ENCODE results near the gene SHROOM3.
A peak's percentile ranks its signal among the peaks of the same experiment; 100 is the strongest.

The SHROOM3 gene

DNA sequence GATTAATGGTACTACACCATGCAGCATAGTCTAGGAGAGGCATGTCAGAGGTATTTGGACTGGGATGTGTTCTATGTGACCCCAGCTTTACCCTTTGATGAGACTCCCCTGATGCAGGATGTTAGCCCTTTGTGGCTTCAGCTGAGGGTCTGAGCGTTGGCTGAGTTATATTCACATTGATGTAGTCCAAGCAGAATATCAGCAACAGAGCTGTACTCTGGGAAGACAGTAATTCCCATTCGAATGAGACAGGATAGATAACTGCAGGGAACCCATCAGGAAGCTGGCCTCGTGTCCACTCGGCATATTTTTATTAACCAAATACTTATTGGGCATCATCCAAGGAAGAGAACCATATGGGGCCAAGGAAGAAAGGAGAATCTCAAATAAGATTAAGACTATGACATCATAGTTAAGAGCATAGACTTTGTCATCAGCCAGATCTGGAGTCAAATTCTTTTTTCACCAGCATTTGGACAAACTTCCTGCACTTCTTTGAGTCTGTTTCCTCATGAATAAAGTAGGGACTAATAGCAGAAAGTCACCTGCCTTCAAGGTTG, 264.8 kb downstream of the SHROOM3 start:
- no peak for ATAC-seq
- Mint-ChIP-seq H3K36me3 (ENCODE audit: low read depth) (no peaks in the 10 kb centered on the region), H3K4me3 (no peak overlapping the region), H3K27me3 (peaks cover 22% of the 10 kb centered on the region), H3K4me1 (no peaks in the 10 kb centered on the region), H3K27ac (no peak overlapping the region), H3K9me3 (no peaks in the 10 kb centered on the region)
- no peak for DNase-seq

- peaks cover 13% of the 10 kb centered on the region for H3K27me3 Mint-ChIP-seq
- H3K27ac Mint-ChIP-seq = no peak overlapping the region
- H3K4me1 Mint-ChIP-seq = no peaks in the 10 kb centered on the region
- no peaks in the 10 kb centered on the region for H3K9me3 Mint-ChIP-seq
- ATAC-seq = no peak
- DNase-seq = no peak
- no peak overlapping the region for H3K4me3 Mint-ChIP-seq
- H3K36me3 Mint-ChIP-seq (ENCODE audit: low read depth) = no peaks in the 10 kb centered on the region
Measured at GRCh38 chr4:76702440-76703122, 267.6 kb downstream of the SHROOM3 start.

DNA sequence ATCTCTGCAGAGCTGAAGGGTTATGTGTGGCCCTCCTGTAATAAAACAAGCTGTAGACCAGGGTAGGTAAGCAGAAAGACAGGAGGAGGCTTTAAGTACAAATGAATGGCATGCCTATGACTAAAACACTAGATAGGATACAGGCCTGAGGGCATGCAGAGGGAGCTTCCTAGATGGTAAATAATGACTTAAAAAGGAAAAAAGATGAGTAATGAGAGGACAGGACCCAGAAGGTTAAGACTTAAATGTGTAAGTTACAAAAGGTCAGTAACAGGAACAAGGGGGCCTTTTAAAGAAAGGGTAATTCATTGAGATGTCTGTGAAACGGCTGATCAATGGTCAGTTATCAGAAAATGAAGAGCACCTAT, 268.1 kb downstream of the SHROOM3 start:
- Mint-ChIP-seq H3K9me3 (no peaks in the 10 kb centered on the region), H3K4me3 (no peak overlapping the region), H3K36me3 (ENCODE audit: low read depth) (no peaks in the 10 kb centered on the region), H3K27ac (no peak overlapping the region), H3K4me1 (no peaks in the 10 kb centered on the region), H3K27me3 (peaks cover 13% of the 10 kb centered on the region)
- no peak for DNase-seq
- ATAC-seq = peak; percentile 36

DNA sequence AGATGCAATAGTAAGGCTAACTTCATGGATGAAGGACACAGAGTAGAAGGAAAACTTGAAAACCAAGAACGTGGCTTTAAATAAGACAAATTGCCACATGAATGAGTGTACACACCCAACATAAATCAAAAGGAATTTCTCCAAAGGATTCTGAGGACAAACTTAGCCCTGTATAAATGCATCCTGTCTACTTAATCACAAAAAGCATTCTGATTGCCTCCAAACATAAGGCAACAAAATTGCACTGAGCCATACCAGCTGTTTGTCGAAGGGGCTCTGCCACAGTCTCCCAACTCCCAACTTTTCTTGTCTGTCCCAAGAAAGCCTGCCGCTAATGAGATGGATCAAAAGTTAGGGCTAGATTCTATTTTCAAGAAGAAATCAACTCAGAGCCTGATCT, 268.6 kb downstream of the SHROOM3 start:
- no peak for ATAC-seq
- no peak for DNase-seq
- H3K4me1 Mint-ChIP-seq = no peaks in the 10 kb centered on the region
- peaks cover 13% of the 10 kb centered on the region for H3K27me3 Mint-ChIP-seq
- H3K27ac Mint-ChIP-seq = no peak overlapping the region
- no peak overlapping the region for H3K4me3 Mint-ChIP-seq
- no peaks in the 10 kb centered on the region for H3K9me3 Mint-ChIP-seq
- H3K36me3 Mint-ChIP-seq (ENCODE audit: low read depth) = no peaks in the 10 kb centered on the region

GRCh38 chr4:76704133-76704881, 269.3 kb downstream of the SHROOM3 start:
- H3K27ac Mint-ChIP-seq = no peak overlapping the region
- no peaks in the 10 kb centered on the region for H3K36me3 Mint-ChIP-seq (ENCODE audit: low read depth)
- H3K4me1 Mint-ChIP-seq = no peaks in the 10 kb centered on the region
- H3K27me3 Mint-ChIP-seq = peaks cover 13% of the 10 kb centered on the region
- no peak for DNase-seq
- H3K4me3 Mint-ChIP-seq = no peak overlapping the region
- ATAC-seq = no peak
- H3K9me3 Mint-ChIP-seq = no peaks in the 10 kb centered on the region

DNA sequence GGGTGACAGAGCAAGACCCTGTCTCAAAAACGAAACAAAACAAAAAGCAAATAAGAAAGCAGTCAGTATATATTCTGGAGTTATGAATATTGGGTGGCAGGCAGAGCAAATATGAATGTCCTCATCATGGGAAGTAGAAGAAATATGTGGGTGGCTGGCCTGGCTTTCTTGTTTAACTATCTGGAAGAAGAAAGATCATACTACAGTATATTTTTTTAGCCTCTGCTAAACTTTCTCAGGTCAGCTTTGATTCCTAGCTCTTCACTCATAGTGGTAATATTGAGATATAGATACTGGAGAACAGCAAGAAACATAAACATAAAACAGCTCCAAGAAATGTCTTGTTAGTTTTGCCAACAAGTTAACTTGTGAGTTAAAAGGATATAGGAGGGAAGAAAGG, 270.4 kb downstream of the SHROOM3 start:
- no peak for DNase-seq
- no peak overlapping the region for H3K4me3 Mint-ChIP-seq
- no peaks in the 10 kb centered on the region for H3K4me1 Mint-ChIP-seq
- no peak for ATAC-seq
- H3K36me3 Mint-ChIP-seq (ENCODE audit: low read depth) = no peaks in the 10 kb centered on the region
- H3K9me3 Mint-ChIP-seq = no peaks in the 10 kb centered on the region
- H3K27ac Mint-ChIP-seq = no peak overlapping the region
- H3K27me3 Mint-ChIP-seq = peaks cover 10% of the 10 kb centered on the region

DNA sequence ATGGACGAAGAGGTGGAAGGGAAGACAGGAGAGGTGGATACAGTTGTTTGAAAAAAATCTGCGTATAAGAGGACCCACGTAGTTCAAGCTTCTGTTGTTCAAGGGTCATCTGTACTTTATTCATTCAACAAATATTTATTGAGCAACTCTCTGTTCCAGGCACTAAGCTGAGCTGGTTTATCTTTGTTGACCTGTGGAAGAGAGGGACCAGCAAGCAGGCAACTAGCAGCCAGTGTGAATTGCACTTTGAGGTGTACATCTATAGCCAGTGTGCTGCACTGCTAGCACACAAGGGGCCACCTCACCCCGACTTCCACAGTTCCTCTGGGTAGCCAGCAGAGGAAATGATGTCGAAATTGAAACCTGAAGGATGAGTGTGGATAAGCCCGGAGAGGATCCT, 271.6 kb downstream of the SHROOM3 start:
- H3K9me3 Mint-ChIP-seq = no peaks in the 10 kb centered on the region
- H3K27me3 Mint-ChIP-seq = peaks cover 10% of the 10 kb centered on the region
- H3K27ac Mint-ChIP-seq = no peak overlapping the region
- DNase-seq (no peak), ATAC-seq (no peak)
- H3K4me3 Mint-ChIP-seq = no peak overlapping the region
- H3K36me3 Mint-ChIP-seq (ENCODE audit: low read depth) = no peaks in the 10 kb centered on the region
- H3K4me1 Mint-ChIP-seq = no peaks in the 10 kb centered on the region

- Mint-ChIP-seq H3K9me3 (no peaks in the 10 kb centered on the region), H3K36me3 (ENCODE audit: low read depth) (no peaks in the 10 kb centered on the region), H3K27ac (no peak overlapping the region), H3K4me3 (no peak overlapping the region), H3K4me1 (no peaks in the 10 kb centered on the region), H3K27me3 (peaks cover 9% of the 10 kb centered on the region)
- DNase-seq = no peak
- ATAC-seq = no peak
Measured at GRCh38 chr4:76708971-76709771, 274.1 kb downstream of the SHROOM3 start.

- Mint-ChIP-seq H3K27me3 (peaks cover 4% of the 10 kb centered on the region), H3K4me3 (no peak overlapping the region), H3K9me3 (no peaks in the 10 kb centered on the region), H3K36me3 (ENCODE audit: low read depth) (no peaks in the 10 kb centered on the region), H3K27ac (no peak overlapping the region), H3K4me1 (no peaks in the 10 kb centered on the region)
- ATAC-seq (no peak), DNase-seq (no peak)
Measured at GRCh38 chr4:76709772-76710090, 274.7 kb downstream of the SHROOM3 start.

- Mint-ChIP-seq H3K4me1 (no peaks in the 10 kb centered on the region), H3K4me3 (no peak overlapping the region), H3K27me3 (peaks cover 2% of the 10 kb centered on the region), H3K9me3 (no peaks in the 10 kb centered on the region), H3K36me3 (ENCODE audit: low read depth) (no peaks in the 10 kb centered on the region), H3K27ac (no peak overlapping the region)
- no peak for ATAC-seq
- DNase-seq = no peak
Measured at GRCh38 chr4:76712564-76712963, 277.5 kb downstream of the SHROOM3 start.

DNA sequence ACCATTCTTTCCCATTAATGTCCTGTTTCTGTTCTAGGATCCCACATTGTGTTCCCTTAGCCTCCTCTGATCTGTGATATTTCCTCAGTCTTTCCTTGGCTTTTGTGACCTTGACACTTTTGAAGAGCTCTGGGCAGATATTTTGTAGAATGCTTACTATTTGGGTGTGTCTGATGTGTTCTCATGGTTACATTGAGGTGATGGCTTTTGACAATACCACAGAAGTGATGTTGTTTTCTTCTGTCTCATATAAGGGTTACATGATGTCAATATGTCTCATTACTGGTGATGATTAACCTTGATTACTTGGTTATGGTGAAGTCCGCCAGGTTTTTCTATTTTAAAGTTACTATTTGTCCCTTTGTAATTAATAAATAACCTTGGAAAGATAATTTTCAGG, 279.2 kb downstream of the SHROOM3 start:
- Mint-ChIP-seq H3K27me3 (peaks cover 2% of the 10 kb centered on the region), H3K4me3 (no peak overlapping the region), H3K27ac (no peak overlapping the region), H3K9me3 (no peaks in the 10 kb centered on the region), H3K4me1 (no peaks in the 10 kb centered on the region), H3K36me3 (ENCODE audit: low read depth) (no peaks in the 10 kb centered on the region)
- no peak for ATAC-seq
- no peak for DNase-seq

- DNase-seq (no peak), ATAC-seq (no peak)
- Mint-ChIP-seq H3K27ac (no peak overlapping the region), H3K4me1 (no peaks in the 10 kb centered on the region), H3K36me3 (ENCODE audit: low read depth) (no peaks in the 10 kb centered on the region), H3K9me3 (no peaks in the 10 kb centered on the region), H3K4me3 (no peak overlapping the region), H3K27me3 (peaks cover 5% of the 10 kb centered on the region)
Measured at GRCh38 chr4:76716020-76716419, 281.0 kb downstream of the SHROOM3 start.

- no peak overlapping the region for H3K27ac Mint-ChIP-seq
- no peak overlapping the region for H3K4me3 Mint-ChIP-seq
- no peaks in the 10 kb centered on the region for H3K9me3 Mint-ChIP-seq
- H3K27me3 Mint-ChIP-seq = peaks cover 5% of the 10 kb centered on the region
- H3K4me1 Mint-ChIP-seq = no peaks in the 10 kb centered on the region
- ATAC-seq (no peak), DNase-seq (no peak)
- no peaks in the 10 kb centered on the region for H3K36me3 Mint-ChIP-seq (ENCODE audit: low read depth)
Measured at GRCh38 chr4:76716658-76717057, 281.6 kb downstream of the SHROOM3 start.

DNA sequence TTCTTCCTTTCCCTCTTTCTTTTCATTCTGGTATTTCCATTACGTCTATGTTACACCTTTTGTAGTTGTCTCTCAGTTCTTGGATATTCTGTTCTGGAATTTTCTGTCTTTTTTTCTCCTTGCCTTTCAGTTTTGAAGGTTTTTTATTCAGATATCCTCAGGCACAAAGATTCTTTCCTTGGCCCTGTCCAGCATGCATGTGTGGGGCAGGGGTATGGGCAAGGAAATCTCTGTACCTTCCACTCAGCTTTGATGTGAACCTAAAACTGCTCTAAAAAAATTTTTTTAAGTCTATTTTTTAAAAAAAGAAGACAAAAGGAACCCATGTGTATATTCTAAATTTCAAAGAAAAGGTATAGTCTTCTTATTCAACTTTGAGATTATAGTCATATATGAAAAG, 282.4 kb downstream of the SHROOM3 start:
- no peak for ATAC-seq
- H3K36me3 Mint-ChIP-seq (ENCODE audit: low read depth) = no peaks in the 10 kb centered on the region
- H3K4me3 Mint-ChIP-seq = no peak overlapping the region
- DNase-seq = no peak
- no peaks in the 10 kb centered on the region for H3K9me3 Mint-ChIP-seq
- H3K27ac Mint-ChIP-seq = no peak overlapping the region
- H3K4me1 Mint-ChIP-seq = no peaks in the 10 kb centered on the region
- H3K27me3 Mint-ChIP-seq = peaks cover 7% of the 10 kb centered on the region

DNA sequence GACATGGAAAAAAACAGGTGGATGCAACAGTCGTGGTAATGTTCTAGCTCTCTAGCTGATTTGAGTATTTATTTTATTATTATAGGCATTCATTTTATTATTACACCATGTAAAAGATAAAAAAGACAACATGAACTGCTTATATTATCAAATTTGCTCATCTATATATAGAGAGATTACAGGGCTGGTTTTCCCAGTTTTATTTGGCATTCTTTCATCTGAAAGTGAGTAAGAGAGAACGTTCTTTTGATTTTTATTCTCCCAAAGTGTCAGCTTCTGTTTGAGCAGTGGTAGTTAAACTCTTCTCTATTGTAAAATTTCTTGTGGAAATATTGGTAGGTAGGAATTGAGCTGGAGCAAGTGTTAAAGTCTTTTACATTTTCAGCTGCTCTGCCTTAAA, 283.0 kb downstream of the SHROOM3 start:
- ATAC-seq = no peak
- no peaks in the 10 kb centered on the region for H3K36me3 Mint-ChIP-seq (ENCODE audit: low read depth)
- no peak overlapping the region for H3K27ac Mint-ChIP-seq
- H3K27me3 Mint-ChIP-seq = peaks cover 7% of the 10 kb centered on the region
- no peak for DNase-seq
- no peaks in the 10 kb centered on the region for H3K9me3 Mint-ChIP-seq
- no peaks in the 10 kb centered on the region for H3K4me1 Mint-ChIP-seq
- no peak overlapping the region for H3K4me3 Mint-ChIP-seq
